ENCODE results near the gene SH2D4B.

The SH2D4B gene

GRCh38 chr10:80504158-80504811 lies 33.4 kb upstream of the SH2D4B start:
- no peak for DNase-seq (ENCODE audit: low read depth)

GRCh38 chr10:80504897-80505465 lies 32.7 kb upstream of the SH2D4B start:
- no peak for DNase-seq (ENCODE audit: low read depth)

GRCh38 chr10:80506189-80506575 lies 31.5 kb upstream of the SH2D4B start:
- no peak for DNase-seq (ENCODE audit: low read depth)

- DNase-seq (ENCODE audit: low read depth): no peak
Observed at GRCh38 chr10:80506836-80507487, 30.7 kb upstream of the SH2D4B start.

- no peak for DNase-seq (ENCODE audit: low read depth)
Observed at GRCh38 chr10:80509108-80509402, 28.6 kb upstream of the SH2D4B start.

GRCh38 chr10:80509403-80510161 lies 28.1 kb upstream of the SH2D4B start:
- no peak for DNase-seq (ENCODE audit: low read depth)

GRCh38 chr10:80512031-80512526 lies 25.6 kb upstream of the SH2D4B start:
- DNase-seq (ENCODE audit: low read depth): no peak

GRCh38 chr10:80513106-80513505 lies 24.6 kb upstream of the SH2D4B start:
- DNase-seq (ENCODE audit: low read depth): no peak

- no peak for DNase-seq (ENCODE audit: low read depth)
Observed at GRCh38 chr10:80515511-80515910, 22.2 kb upstream of the SH2D4B start.

- no peak for DNase-seq (ENCODE audit: low read depth)
Observed at GRCh38 chr10:80515941-80516340, 21.8 kb upstream of the SH2D4B start.

GRCh38 chr10:80516506-80517075 lies 21.1 kb upstream of the SH2D4B start:
- no peak for DNase-seq (ENCODE audit: low read depth)

- no peak for DNase-seq (ENCODE audit: low read depth)
Observed at GRCh38 chr10:80517416-80518142, 20.1 kb upstream of the SH2D4B start.

- DNase-seq (ENCODE audit: low read depth): no peak
Observed at GRCh38 chr10:80518143-80518806, 19.4 kb upstream of the SH2D4B start.

GRCh38 chr10:80518807-80519360 lies 18.8 kb upstream of the SH2D4B start:
- DNase-seq (ENCODE audit: low read depth): no peak

GRCh38 chr10:80519936-80520650 lies 17.6 kb upstream of the SH2D4B start:
- DNase-seq (ENCODE audit: low read depth): no peak

- no peak for DNase-seq (ENCODE audit: low read depth)
Observed at GRCh38 chr10:80520661-80521470, 16.8 kb upstream of the SH2D4B start.

- DNase-seq (ENCODE audit: low read depth): no peak
Observed at GRCh38 chr10:80522756-80523363, 14.8 kb upstream of the SH2D4B start.

- DNase-seq (ENCODE audit: low read depth): no peak
Observed at GRCh38 chr10:80523773-80524172, 13.9 kb upstream of the SH2D4B start.
